Pancreas (tissue), 10 donors: ENCODE data around the gene CFAP251. TPM values are rescaled to one million over a fixed set of nuclear protein-coding genes. Genes with fewer than 3 reads are reported as not detected.

ENCODE experiments used
- ATAC-seq, 4 donors: fragments of 200-7000 bp; cut with Tn5 transposase; one replicate each; pipeline versions ENCODE4 v1.8.0 to v1.9.1; 2020; ENCODE audit warnings: mild to moderate bottlenecking in 4 of 4, moderate library complexity in 4 of 4
- DNase-seq, 6 donors: peaks; one replicate each; pipeline ENCODE4 v3.0.0-alpha.2; 2020
- FAIRE-seq: peaks from 2 replicates; lab custom pipeline; 2012; peaks lifted over from hg19 to GRCh38; lab: Jason Lieb, UNC
- H3K27ac ChIP-seq, 4 donors: fragments of 200-600 bp; sonication (generic); 1 replicate in 3 of 4; 2 replicates in 1 of 4; pipeline versions ENCODE4 v1.5.0 to v1.8.0; 2020
- H3K27me3 ChIP-seq, 4 donors: fragments of 200-600 bp; one replicate each; pipeline ENCODE4 v1.8.0; 2021
- H3K36me3 ChIP-seq, 3 donors: fragments of 200-600 bp; sonication (generic) in 1 of 3; one replicate each; pipeline versions ENCODE4 v1.5.0 to v1.8.0; 2020 to 2021
- H3K4me1 ChIP-seq, 3 donors: fragments of 200-600 bp; one replicate each; pipeline ENCODE4 v1.8.0; 2021
- H3K4me3 ChIP-seq, 4 donors: fragments of 200-600 bp; sonication (generic) in 2 of 4; one replicate each; pipeline versions ENCODE4 v1.5.0 to v1.8.0; 2020 to 2021
- H3K9me3 ChIP-seq, 4 donors: fragments of 200-600 bp; one replicate each; pipeline ENCODE4 v1.8.0; 2021
- WGBS, 2 donors: extraction: QIAGEN DNeasy Blood & Tissue Kit; methylation state at CpG; one replicate each; pipeline ENCODE4 v1.1.7; 2013; 5-methylcytosine and 5-hydroxymethylcytosine counted together
- intact Hi-C, 3 donors: fragments of 100-400 bp; cut with DNase I; formaldehyde crosslinking; loops; one replicate each; pipeline versions ENCODE4 v1.11.1 to v1.14.2; 2022
- polyA plus RNA-seq, 2 donors: library from polyadenylated mRNA; stranded (reverse); fragments of 200-250 nt; gene quantifications; one replicate each; pipeline ENCODE4 v1.2.3, GENCODE V29; 2013
- total RNA-seq, 6 donors: library from RNA; stranded (reverse); fragmentation: NEBNext Ultra II Directional in 4 of 6; extraction: Animal tissue kit (Norgen Biotek cat#: 25700) in 4 of 6; gene quantifications; one replicate each; pipeline versions ENCODE4 v1.2.1 to v1.2.4, GENCODE V29; 2021 to 2023
- TF ChIP-seq, protein P1 (sequence below), 4 donors: fragments of 200-600 bp; sonication (generic) in 3 of 4; IDR thresholded peaks; one replicate each; pipeline versions ENCODE4 v1.5.0 to v1.8.0; 2021; ENCODE audit warnings: antibody characterized with exemption in 4 of 4
- donor health status: healthy with polysubstance abuse.
- donor health status: DM: no; HTN: no; CAD: no; lungs with moderate emphysema.
- donor health status: DM: no; HTN: no; CAD: no.
- donor health status: control.
- donor health status: control.
- donor health status: Bipolar disorder and iron deficiency.
- donor health status: DM: yes; HTN: yes; CAD: no.
- donor health status: DM: no; HTN: no; CAD: no.
- donor health status: DM: no; HTN: no; CAD: no.
- donor health status: DM: yes; HTN: yes; CAD: no.

Gene CFAP251
- total and polyA plus RNA-seq, 8 donors = 1.7 to 5.9 (median 3.3) TPM

DNA sequence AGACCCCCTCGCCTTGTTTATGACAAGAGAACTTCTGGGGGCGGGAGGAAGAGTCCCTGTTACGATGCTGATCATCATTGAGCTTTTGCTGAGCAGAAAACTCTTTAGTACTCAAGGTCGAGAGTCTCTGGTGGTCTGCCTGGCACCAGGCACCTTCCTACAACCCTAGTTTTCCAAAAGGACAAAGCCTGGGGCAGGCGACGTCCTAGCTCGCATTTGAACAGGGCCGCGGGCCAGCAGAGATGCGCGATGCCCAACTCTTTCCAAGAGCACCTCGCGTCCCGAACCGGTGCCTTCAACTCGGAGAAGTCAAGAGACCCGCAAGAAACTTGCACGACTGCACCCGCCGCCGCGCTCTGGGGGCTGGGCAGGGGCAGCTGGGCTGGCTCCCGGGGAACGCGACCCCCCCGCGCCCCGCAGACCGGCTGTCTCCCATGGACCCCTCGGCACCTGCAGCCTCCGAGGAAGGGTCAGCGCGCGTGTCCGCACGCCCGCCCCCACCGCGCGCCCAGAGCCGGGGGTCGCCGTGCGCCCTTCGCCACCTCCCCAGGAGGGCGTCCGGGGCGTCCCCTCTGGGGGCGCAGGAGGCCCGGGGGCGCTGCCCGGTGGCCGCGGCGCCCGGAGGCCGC is 102.9 kb downstream of the CFAP251 start:
- H3K27me3 ChIP-seq = no peaks in the 10 kb centered on the region
- no peak for FAIRE-seq
- intact Hi-C loops = no loop called here
- 1 to 2% methylated on average over 31 to 57 of the region's 57 CpGs for WGBS, 2 donors
- H3K4me3 ChIP-seq = peak overlapping the region; percentile 39 to 77 (median 66)
- peak overlapping the region; percentile 55 to 70 (median 62) for H3K27ac ChIP-seq
- no peak for ATAC-seq
- TF ChIP-seq, protein P1, sequence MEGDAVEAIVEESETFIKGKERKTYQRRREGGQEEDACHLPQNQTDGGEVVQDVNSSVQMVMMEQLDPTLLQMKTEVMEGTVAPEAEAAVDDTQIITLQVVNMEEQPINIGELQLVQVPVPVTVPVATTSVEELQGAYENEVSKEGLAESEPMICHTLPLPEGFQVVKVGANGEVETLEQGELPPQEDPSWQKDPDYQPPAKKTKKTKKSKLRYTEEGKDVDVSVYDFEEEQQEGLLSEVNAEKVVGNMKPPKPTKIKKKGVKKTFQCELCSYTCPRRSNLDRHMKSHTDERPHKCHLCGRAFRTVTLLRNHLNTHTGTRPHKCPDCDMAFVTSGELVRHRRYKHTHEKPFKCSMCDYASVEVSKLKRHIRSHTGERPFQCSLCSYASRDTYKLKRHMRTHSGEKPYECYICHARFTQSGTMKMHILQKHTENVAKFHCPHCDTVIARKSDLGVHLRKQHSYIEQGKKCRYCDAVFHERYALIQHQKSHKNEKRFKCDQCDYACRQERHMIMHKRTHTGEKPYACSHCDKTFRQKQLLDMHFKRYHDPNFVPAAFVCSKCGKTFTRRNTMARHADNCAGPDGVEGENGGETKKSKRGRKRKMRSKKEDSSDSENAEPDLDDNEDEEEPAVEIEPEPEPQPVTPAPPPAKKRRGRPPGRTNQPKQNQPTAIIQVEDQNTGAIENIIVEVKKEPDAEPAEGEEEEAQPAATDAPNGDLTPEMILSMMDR (IDR thresholded peaks at IDR 0.05) = no peak
- H3K9me3 ChIP-seq = no peaks in the 10 kb centered on the region
- peaks cover 6 to 14% (median 10%) of the 10 kb centered on the region in 3 donors for H3K4me1 ChIP-seq
- no peaks in the 10 kb centered on the region for H3K36me3 ChIP-seq
- peak in 5 of 6 donors; percentile 44 to 85 (median 59) for DNase-seq

DNA sequence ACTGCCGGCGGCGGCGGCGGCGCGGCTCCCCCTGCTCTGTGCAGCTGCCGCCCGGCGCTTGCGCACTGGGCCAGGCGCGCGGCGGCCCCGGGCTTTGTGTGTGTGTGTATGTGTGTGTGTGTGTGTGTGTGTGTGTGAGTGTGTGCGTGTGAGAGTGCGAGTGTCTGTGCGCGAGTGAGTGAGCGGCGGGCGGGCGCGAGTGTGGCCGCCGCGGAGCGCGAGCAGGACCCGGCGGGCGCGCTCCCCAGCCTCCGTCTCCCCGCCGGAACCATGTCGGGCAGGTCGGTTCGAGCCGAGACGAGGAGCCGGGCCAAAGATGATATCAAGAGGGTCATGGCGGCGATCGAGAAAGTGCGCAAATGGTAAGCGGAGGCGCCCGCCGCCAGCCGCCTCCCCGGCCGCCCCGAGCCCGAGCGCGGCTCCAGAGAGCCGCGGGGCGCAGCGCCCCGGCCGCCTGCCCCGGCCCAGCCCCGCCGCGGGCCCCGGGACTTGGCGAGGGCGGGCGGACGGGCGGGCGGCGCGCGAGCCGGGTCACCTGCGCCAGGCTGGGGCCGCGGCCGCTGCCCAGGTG is 103.5 kb downstream of the CFAP251 start, which contains the start of gene BCL7A:
BCL7A (plus strand) TSS at position 63 of the 571 bp plus-strand sequence; CDS start at position 271, 208 bp downstream.
- Histone ChIP-seq H3K9me3 (no peaks in the 10 kb centered on the region), H3K27ac (peak within 1 kb of the TSS; percentile 87 to 96 (median 90)), H3K27me3 (no peaks in the 10 kb centered on the region), H3K4me1 (peaks cover 10 to 14% (median 12%) of the 10 kb centered on the region in 3 donors), H3K36me3 (no peaks in the 10 kb centered on the region), H3K4me3 (peak within 1 kb of the TSS; percentile 44 to 77 (median 67))
- WGBS, 2 donors = 0% methylated on average over 23 to 83 of the region's 83 CpGs
- FAIRE-seq (no peak), DNase-seq (peak; percentile 73 to 92 (median 80)), ATAC-seq (peak; percentile 49 to 78 (median 69))
- TF ChIP-seq, protein P1 (IDR thresholded peaks at IDR 0.05) = no peak
- intact Hi-C loops = no loop called here

DNA sequence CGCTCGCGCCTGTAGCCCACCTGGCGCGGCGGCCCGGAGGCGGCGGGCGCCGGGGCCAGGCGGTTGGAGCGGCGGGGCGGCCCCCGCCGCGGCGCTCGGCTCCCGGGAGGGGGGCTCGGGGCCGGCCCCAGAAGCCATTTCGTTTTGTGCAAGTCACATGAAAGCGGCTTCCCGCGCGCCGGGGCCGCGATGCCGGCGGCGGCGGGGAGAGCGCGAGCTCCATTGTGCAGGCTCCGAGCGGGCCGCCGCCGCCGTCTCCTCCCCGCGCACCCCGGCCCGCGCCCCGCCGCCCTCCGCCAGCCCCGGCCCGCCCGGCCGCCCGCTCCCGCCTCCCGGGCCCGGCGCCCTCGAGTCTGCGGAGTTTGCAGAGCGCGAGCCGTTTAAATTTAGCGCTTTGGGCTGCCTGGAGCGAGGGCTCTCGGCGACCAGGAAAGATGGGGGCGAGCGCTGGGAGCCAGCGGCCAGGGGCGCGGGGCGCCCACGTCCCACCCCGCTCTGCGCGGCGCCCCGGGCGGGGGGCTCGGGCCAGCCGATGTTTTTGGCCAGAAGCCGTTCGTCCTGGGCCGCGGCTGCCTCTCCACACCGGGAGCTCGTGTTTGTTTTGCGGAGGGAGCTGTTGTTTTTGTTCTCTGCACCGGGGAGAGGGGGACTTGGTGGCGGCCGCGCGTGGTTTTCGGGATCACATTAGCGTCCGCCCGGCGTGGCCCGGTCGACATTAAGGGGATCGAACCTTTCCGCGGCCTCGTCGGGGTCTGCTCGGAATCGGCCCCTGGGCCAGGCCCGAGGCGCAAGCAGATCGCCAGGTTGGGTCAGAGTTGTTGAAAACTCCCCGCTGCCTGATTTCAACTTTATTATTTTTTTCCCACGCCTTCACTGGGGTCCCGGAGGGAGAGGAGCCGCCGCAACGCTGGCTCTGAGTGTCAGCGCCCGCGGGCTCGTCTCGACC is 104.3 kb downstream of the CFAP251 start:
- Histone ChIP-seq H3K4me3 (peak overlapping the region; percentile 44 to 77 (median 62)), H3K27ac (peak overlapping the region; percentile 87 to 96 (median 90)), H3K36me3 (no peaks in the 10 kb centered on the region), H3K27me3 (no peaks in the 10 kb centered on the region), H3K4me1 (peaks cover 12 to 15% (median 14%) of the 10 kb centered on the region in 3 donors), H3K9me3 (no peaks in the 10 kb centered on the region)
- TF ChIP-seq, protein P1 (IDR thresholded peaks at IDR 0.05) = no peak
- ATAC-seq (peak; percentile 8 to 21 (median 8)), DNase-seq (peak in 5 of 6 donors; percentile 24 to 80 (median 53)), FAIRE-seq (no peak)
- intact Hi-C loops = no loop called here
- 1% methylated on average over 61 to 124 of the region's 124 CpGs for WGBS, 2 donors

DNA sequence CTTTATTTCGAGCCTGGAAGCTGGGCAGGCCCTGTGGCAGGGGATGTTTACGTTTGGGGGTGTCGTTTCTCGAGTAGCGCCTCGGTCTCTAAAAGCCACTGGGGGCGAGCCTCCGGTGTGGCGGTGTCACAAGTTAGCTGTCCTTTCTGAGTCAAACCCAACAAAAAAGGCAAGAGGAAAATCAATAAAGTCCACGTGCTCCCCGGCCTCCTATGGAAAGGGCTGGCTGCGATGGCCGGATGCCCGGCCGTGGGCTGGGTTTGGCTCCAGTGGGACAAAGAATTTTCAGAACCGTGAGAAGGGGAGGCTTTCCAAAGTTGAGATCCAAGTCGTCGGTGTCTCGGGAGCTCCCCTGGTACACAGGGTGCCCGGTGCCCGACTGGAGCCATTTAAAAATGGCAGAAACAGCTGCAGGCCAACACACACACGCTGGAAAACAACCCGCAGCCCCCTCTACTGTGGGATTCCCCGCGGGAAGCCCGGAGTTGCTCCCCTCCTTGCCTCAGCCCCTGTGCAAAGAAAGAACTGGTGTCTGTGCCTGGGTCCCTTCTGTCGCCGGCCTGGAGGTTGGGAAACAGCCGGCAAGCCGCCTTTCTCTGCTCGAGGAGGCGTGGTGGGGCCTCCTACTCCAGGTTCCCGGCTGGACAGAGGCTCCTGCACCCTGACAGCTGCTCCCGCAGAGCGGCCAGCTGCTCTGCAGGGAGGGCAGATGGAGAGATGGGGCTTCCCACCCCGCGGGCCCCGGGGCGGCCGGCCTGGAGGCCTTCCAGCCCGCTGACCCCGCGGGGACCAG is 105.1 kb downstream of the CFAP251 start:
- H3K4me3 ChIP-seq = peak overlapping the region; percentile 44 to 77 (median 62)
- H3K4me1 ChIP-seq = peaks cover 12 to 15% (median 14%) of the 10 kb centered on the region in 3 donors
- FAIRE-seq (no peak), ATAC-seq (peak; percentile 81 to 83 (median 82)), DNase-seq (peak; percentile 84 to 94 (median 89))
- 2% methylated on average over 43 of the region's 43 CpGs for WGBS, 2 donors
- peak overlapping the region; percentile 87 to 96 (median 90) for H3K27ac ChIP-seq
- H3K36me3 ChIP-seq = no peaks in the 10 kb centered on the region
- no peaks in the 10 kb centered on the region for H3K9me3 ChIP-seq
- intact Hi-C loops = no loop called here
- TF ChIP-seq, protein P1 (IDR thresholded peaks at IDR 0.05) = no peak
- H3K27me3 ChIP-seq = no peaks in the 10 kb centered on the region
